ENCODE results near the gene CDKN2B.

GRCh38 chr9:21995006-21995665, 14.0 kb downstream of the CDKN2B start:
- TF ChIP-seq CTCF (conservative IDR thresholded peaks at IDR 0.05; ENCODE audit: low read depth, low read length) (0 out of 2 replicates have a peak, but pooled peaks have one; percentile 3), EZH2 (IDR thresholded peaks at IDR 0.05; ENCODE audit: low read length, unreplicated experiment) (no peak)

Data from PC-3 (cell line).